HepG2 (cell line): ENCODE data around the gene S100A9. TPM values are rescaled to one million over a fixed set of nuclear protein-coding genes. Genes with fewer than 3 reads are reported as not detected.

Source experiments
- ATAC-seq: fragments of 200-7000 bp; cut with Tn5 transposase; 3 replicates; pipeline ENCODE4 v1.9.1; 2020; ENCODE audit warnings: mild to moderate bottlenecking, moderate library complexity
- BruUV-seq: library from RNA; stranded (reverse); fragments of 400-500 nt; replicated peaks from 2 replicates; lab custom pipeline; 2021; lab: Mats Ljungman, UMichigan
- CTCF ChIA-PET: fragments of 300-600 bp; formaldehyde crosslinking; extraction: SDS; loops from one replicate; lab custom pipeline; 2021; ENCODE audit warnings: low total read pairs, inconsistent platforms, low intra/inter-chr PET ratio; lab: Yijun Ruan, JAX
- POLR2A ChIA-PET: fragments of 350-600 bp; sonication (Branson Sonifier 250); formaldehyde crosslinking; loops from one replicate; lab custom pipeline; 2020; ENCODE audit warnings: antibody characterized with exemption, inconsistent platforms; lab: Yijun Ruan, JAX
- DNase-seq: peaks from one replicate; pipeline ENCODE4 v3.0.0-alpha.2; 2015; ENCODE audit warnings: low spot score
- FAIRE-seq: peaks from 3 replicates; lab custom pipeline; 2011; peaks lifted over from hg19 to GRCh38; lab: Jason Lieb, UNC
- H2AFZ ChIP-seq: one replicate; pipeline ENCODE4 v1.6.1; 2011; ENCODE audit warnings: low read length, inconsistent platforms
- H3K27ac ChIP-seq: fragments of 300-600 bp; 3 replicates; pipeline ENCODE4 v1.8.0; 2011; ENCODE audit warnings: mixed run types, mild to moderate bottlenecking, mixed read lengths, low read length, inconsistent platforms; ENCODE audit not compliant: insufficient read depth; ENCODE audit errors: extremely low read length
- H3K27me3 ChIP-seq, 2 experiments: fragments of 200-600 bp in 1 of 2; 2 replicates in 1 of 2; 3 replicates in 1 of 2; pipeline versions ENCODE4 v1.6.0 to v1.8.0; 2011; ENCODE audit warnings: low read length in 2 of 2, mild to moderate bottlenecking in 2 of 2, moderate library complexity in 2 of 2, inconsistent platforms in 1 of 2; ENCODE audit not compliant: insufficient read depth in 2 of 2, control insufficient read depth in 1 of 2
- H3K36me3 ChIP-seq, 2 experiments: fragments of 200-600 bp in 1 of 2; replicated peaks in 1 of 2; 2 replicates in 1 of 2; 3 replicates in 1 of 2; pipeline versions ENCODE4 v1.5.1 to v1.8.0; 2011; ENCODE audit warnings: low read length in 2 of 2, inconsistent platforms in 1 of 2; ENCODE audit not compliant: insufficient read depth in 2 of 2, control insufficient read depth in 1 of 2
- H3K4me1 ChIP-seq: 2 replicates; pipeline ENCODE4 v1.5.1; 2012; ENCODE audit warnings: low read length, inconsistent platforms; ENCODE audit not compliant: insufficient read depth
- H3K4me2 ChIP-seq: 2 replicates; pipeline ENCODE4 v1.6.0; 2011; ENCODE audit warnings: low read depth, low read length, inconsistent platforms
- H3K4me3 ChIP-seq, 3 experiments: fragments of 200-600 bp in 1 of 3; sonication (generic), shearing (Covaris generic) in 1 of 3; replicated peaks in 1 of 3; 2 replicates each; pipeline ENCODE4 v1.5.1; 2011 to 2016; ENCODE audit warnings: low read length in 3 of 3, inconsistent platforms in 2 of 3, low read depth in 2 of 3, mild to moderate bottlenecking in 2 of 3, control low read depth in 1 of 3, mixed read lengths in 1 of 3; ENCODE audit not compliant: insufficient read depth in 1 of 3
- H3K79me2 ChIP-seq: one replicate; pipeline ENCODE4 v1.6.1; 2011; ENCODE audit warnings: low read length, inconsistent platforms; ENCODE audit not compliant: insufficient read depth
- H3K9ac ChIP-seq: 2 replicates; pipeline ENCODE4 v1.6.0; 2011; ENCODE audit warnings: mild to moderate bottlenecking, low read depth, low read length, inconsistent platforms; ENCODE audit not compliant: insufficient read depth
- H3K9me3 ChIP-seq: 2 replicates; pipeline ENCODE4 v1.5.1; 2012; ENCODE audit warnings: mild to moderate bottlenecking, low read length
- H4K20me1 ChIP-seq: 2 replicates; pipeline ENCODE4 v1.6.0; 2011; ENCODE audit warnings: inconsistent platforms, mild to moderate bottlenecking, low read length, moderate library complexity; ENCODE audit not compliant: insufficient read depth
- CBX1 ChIP-seq: IDR thresholded peaks from one replicate; pipeline ENCODE4 v1.6.1; 2016; ENCODE audit warnings: antibody characterized with exemption, low read depth
- EP300 ChIP-seq, 3 experiments: sonication (generic) in 1 of 3; formaldehyde crosslinking in 1 of 3; IDR thresholded peaks; 2 replicates each; pipeline versions ENCODE4 v1.5.1 to v1.6.1; 2011 to 2020; ENCODE audit warnings: low read depth in 2 of 3, low read length in 2 of 3, borderline replicate concordance in 1 of 3, improper control_type of control experiment in 1 of 3, mild to moderate bottlenecking in 1 of 3, missing genetic modification reagents in 1 of 3, moderate library complexity in 1 of 3
- FOXM1 ChIP-seq: sonication (generic); formaldehyde crosslinking; IDR thresholded peaks from 2 replicates; pipeline ENCODE4 v1.5.0; 2020; ENCODE audit warnings: missing genetic modification reagents
- MBNL3 ChIP-seq: fragments of 250-450 bp; sonication (Bioruptor Pico); conservative IDR thresholded peaks from 2 replicates; pipeline ENCODE4 v1.8.0; 2022; ENCODE audit warnings: mild to moderate bottlenecking, inconsistent platforms
- RFX1 ChIP-seq: fragments of 450-650 bp; IDR thresholded peaks from 2 replicates; pipeline ENCODE4 v1.6.1; 2017
- SP140L ChIP-seq: sonication (generic); formaldehyde crosslinking; IDR thresholded peaks from 2 replicates; pipeline ENCODE4 v1.4.0; 2020; ENCODE audit warnings: missing genetic modification reagents, borderline replicate concordance
- TCF7 ChIP-seq: sonication (generic); IDR thresholded peaks from 2 replicates; pipeline ENCODE4 v1.6.1; 2016; ENCODE audit warnings: antibody characterized with exemption, low read depth
- ZBTB39 ChIP-seq: sonication (generic); formaldehyde crosslinking; IDR thresholded peaks from 2 replicates; pipeline ENCODE4 v1.5.0; 2020; ENCODE audit warnings: missing genetic modification reagents
- ZHX1 ChIP-seq: sonication (generic); formaldehyde crosslinking; IDR thresholded peaks from 2 replicates; pipeline ENCODE4 v1.8.1; 2022; ENCODE audit warnings: low read depth, mild to moderate bottlenecking, missing genetic modification reagents
- ZNF260 ChIP-seq: sonication (generic); formaldehyde crosslinking; IDR thresholded peaks from 2 replicates; pipeline ENCODE4 v1.4.0; 2020; ENCODE audit warnings: missing genetic modification reagents, low read depth, mild to moderate bottlenecking, borderline replicate concordance
- ZNF615 ChIP-seq: sonication (generic); formaldehyde crosslinking; IDR thresholded peaks from 2 replicates; pipeline ENCODE4 v1.5.0; 2020; ENCODE audit warnings: mild to moderate bottlenecking, missing genetic modification reagents, borderline replicate concordance
- WGBS: methylation state at CpG from one replicate; pipeline ENCODE4 v1.1.6; 2017; ENCODE audit warnings: low lambda C conversion rate; 5-methylcytosine and 5-hydroxymethylcytosine counted together
- in situ Hi-C: cut with HindIII; loops from 2 replicates; pipeline ENCODE4 v1.10.0; 2017; ENCODE audit warnings: low pct_unique_long_range_greater_than_20kb; ENCODE audit not compliant: extremely low pct_ligation_motif_present
- intact Hi-C: fragments of 100-400 bp; cut with micrococcal nuclease; formaldehyde crosslinking; loops from one replicate; pipeline ENCODE4 v1.10.0; 2022; ENCODE audit not compliant: unreplicated experiment
- polyA plus RNA-seq, 8 experiments: library from polyadenylated mRNA; depleted of rRNA in 3 of 8; stranded (reverse) in 7 of 8; unstranded in 1 of 8; fragments of >200 nt; fragmentation: Illumina TruSeq in 4 of 8; extraction: Trizol in 4 of 8; gene quantifications; 2 replicates each; pipeline versions ENCODE4 v1.2.1 to v1.2.3, GENCODE V29; 2011 to 2016; ENCODE audit warnings: low read depth in 4 of 8, missing spikeins in 1 of 8, mixed read lengths in 1 of 8; ENCODE audit not compliant: insufficient read depth in 1 of 8
- total RNA-seq, 5 experiments: library from RNA; depleted of rRNA; stranded (reverse); fragments of >200 nt; fragmentation: Illumina TruSeq; extraction: Trizol; gene quantifications; 2 replicates each; pipeline ENCODE4 v1.2.3, GENCODE V29; 2016; ENCODE audit warnings: low read depth in 1 of 5

S100A9 gene
- total and polyA plus RNA-seq, 2 of the 13 experiments (the other 11 are each of a cell fraction or from before 2014, with no cell fraction given), result 0.31 to 0.69 TPM

GRCh38 chr1:153340356-153340755, 17.3 kb upstream of the S100A9 start:
- in situ Hi-C loops (no loop called here), intact Hi-C loops (no loop called here)
- Histone ChIP-seq H3K27ac (no peak overlapping the region), H3K9ac (no peak overlapping the region), H3K79me2 (no peaks in the 10 kb centered on the region), H3K9me3 (no peaks in the 10 kb centered on the region), H2AFZ (no peak overlapping the region), H3K4me1 (no peaks in the 10 kb centered on the region), H3K27me3 (peaks cover 0 to 1% of the 10 kb centered on the region in 2 experiments; a peak in 2 of 5 replicates), H3K36me3 (no peaks in the 10 kb centered on the region), H4K20me1 (no peaks in the 10 kb centered on the region), H3K4me3 (no peak overlapping the region), H3K4me2 (no peak overlapping the region)
- BruUV-seq, result no TSS peak
- ChIA-PET POLR2A (no interaction called here), CTCF (no interaction called here)
- ATAC-seq, result no peak
- TF ChIP-seq ZNF615 (CRISPR knock-in tag), result no peak
- no peak for TF ChIP-seq EP300 (IDR thresholded peaks at IDR 0.05; ENCODE audit: low read depth in 2 of 2, low read length in 2 of 2)
- TF ChIP-seq EP300 (CRISPR knock-in tag; IDR thresholded peaks at IDR 0.05; ENCODE audit: borderline replicate concordance), result no peak
- TF ChIP-seq MBNL3 (CRISPR knock-in tag), result no peak
- TF ChIP-seq RFX1, result no peak
- no peak for TF ChIP-seq ZBTB39
- no peak for TF ChIP-seq CBX1
- no peak for TF ChIP-seq TCF7
- TF ChIP-seq SP140L (CRISPR knock-in tag), result no peak
- no peak for TF ChIP-seq FOXM1
- no peak for TF ChIP-seq ZNF260
- TF ChIP-seq ZHX1 (CRISPR knock-in tag), result no peak
- 66% methylated on average over 10 of the region's 10 CpGs for WGBS
- no peak for DNase-seq
- FAIRE-seq, result no peak
